WTC11 (cell line): ENCODE data around the gene ANO9. TPM values are rescaled to one million over a fixed set of nuclear protein-coding genes. Genes with fewer than 3 reads are reported as not detected.

Source experiments
- ARID4B ChIP-seq: sonication (generic); formaldehyde crosslinking; IDR thresholded peaks from 2 replicates; pipeline ENCODE4 v1.8.0; 2023; ENCODE audit warnings: missing genetic modification reagents, mild to moderate bottlenecking, borderline replicate concordance
- CREM ChIP-seq: sonication (generic); formaldehyde crosslinking; IDR thresholded peaks from 2 replicates; pipeline ENCODE4 v1.8.1; 2022; ENCODE audit warnings: mild to moderate bottlenecking, missing genetic modification reagents, moderate library complexity
- FOXJ3 ChIP-seq: sonication (generic); formaldehyde crosslinking; IDR thresholded peaks from 2 replicates; pipeline ENCODE4 v1.9.0; 2021; ENCODE audit warnings: missing genetic modification reagents, mild to moderate bottlenecking, borderline replicate concordance
- IRF1 ChIP-seq: sonication (generic); formaldehyde crosslinking; IDR thresholded peaks from 2 replicates; pipeline ENCODE4 v1.8.0; 2023; ENCODE audit warnings: missing genetic modification reagents
- MYBL2 ChIP-seq: sonication (generic); formaldehyde crosslinking; IDR thresholded peaks from 2 replicates; pipeline ENCODE4 v1.8.1; 2023; ENCODE audit warnings: mild to moderate bottlenecking, moderate library complexity, missing genetic modification reagents
- PRDM15 ChIP-seq: sonication (generic); formaldehyde crosslinking; IDR thresholded peaks from 2 replicates; pipeline ENCODE4 v1.8.0; 2022; ENCODE audit warnings: missing genetic modification reagents
- PRRX2 ChIP-seq: fragments of 250-450 bp; sonication (Bioruptor Pico); IDR thresholded peaks from 2 replicates; pipeline ENCODE4 v1.8.0; 2021; ENCODE audit warnings: mild to moderate bottlenecking
- SOX15 ChIP-seq: fragments of 250-450 bp; sonication (Bioruptor Pico); IDR thresholded peaks from 2 replicates; pipeline ENCODE4 v1.9.0; 2021; ENCODE audit warnings: mild to moderate bottlenecking
- SP1 ChIP-seq: sonication (generic); formaldehyde crosslinking; conservative IDR thresholded peaks from 2 replicates; pipeline ENCODE4 v1.8.1; 2022; ENCODE audit warnings: missing genetic modification reagents
- TP53 ChIP-seq: sonication (generic); formaldehyde crosslinking; IDR thresholded peaks from 2 replicates; pipeline ENCODE4 v1.8.1; 2023; ENCODE audit warnings: mild to moderate bottlenecking, missing genetic modification reagents
- ZBTB21 ChIP-seq: sonication (generic); formaldehyde crosslinking; IDR thresholded peaks from 2 replicates; pipeline ENCODE4 v1.8.1; 2023; ENCODE audit warnings: mild to moderate bottlenecking, missing genetic modification reagents, borderline replicate concordance
- ZNF138 ChIP-seq: sonication (generic); formaldehyde crosslinking; conservative IDR thresholded peaks from 2 replicates; pipeline ENCODE4 v1.8.1; 2022; ENCODE audit warnings: mild to moderate bottlenecking, moderate library complexity, missing genetic modification reagents
- ZNF416 ChIP-seq: fragments of 250-450 bp; sonication (Bioruptor Pico); IDR thresholded peaks from 2 replicates; pipeline ENCODE4 v1.9.0; 2021; ENCODE audit warnings: mild to moderate bottlenecking, inconsistent platforms
- ZNF423 ChIP-seq: fragments of 250-450 bp; sonication (Bioruptor Pico); IDR thresholded peaks from 2 replicates; pipeline ENCODE4 v2.1.2; 2022; ENCODE audit warnings: mild to moderate bottlenecking, moderate library complexity
- total RNA-seq: library from RNA; stranded (reverse); gene quantifications from 3 replicates; pipeline ENCODE4 v1.2.3, GENCODE V29; 2021
- TF ChIP-seq, protein P1 (sequence below): fragments of 250-450 bp; sonication (Bioruptor Pico); conservative IDR thresholded peaks from 2 replicates; pipeline ENCODE4 v1.9.0; 2021; ENCODE audit warnings: mild to moderate bottlenecking
- TF ChIP-seq, protein P2 (sequence below): sonication (generic); formaldehyde crosslinking; IDR thresholded peaks from 2 replicates; pipeline ENCODE4 v1.8.0; 2022; ENCODE audit warnings: mild to moderate bottlenecking, missing genetic modification reagents
- TF ChIP-seq, protein P3 (sequence below): sonication (generic); formaldehyde crosslinking; IDR thresholded peaks from 2 replicates; pipeline ENCODE4 v1.8.1; 2023; ENCODE audit warnings: mild to moderate bottlenecking, missing genetic modification reagents
- TF ChIP-seq, protein P4 (sequence below): fragments of 250-450 bp; sonication (Bioruptor Pico); IDR thresholded peaks from 2 replicates; pipeline ENCODE4 v1.8.0; 2021; ENCODE audit warnings: mild to moderate bottlenecking
- TF ChIP-seq, protein P5 (sequence below): fragments of 250-450 bp; sonication (Bioruptor Pico); IDR thresholded peaks from 2 replicates; pipeline ENCODE4 v2.1.2; 2022; ENCODE audit warnings: mild to moderate bottlenecking, moderate library complexity
- TF ChIP-seq, protein P6 (sequence below): sonication (generic); formaldehyde crosslinking; IDR thresholded peaks from 2 replicates; pipeline ENCODE4 v1.8.1; 2023; ENCODE audit warnings: mild to moderate bottlenecking, missing genetic modification reagents, moderate library complexity

The ANO9 gene
- total RNA-seq, 1 experiment from 2014 or later = 13.2 TPM

DNA sequence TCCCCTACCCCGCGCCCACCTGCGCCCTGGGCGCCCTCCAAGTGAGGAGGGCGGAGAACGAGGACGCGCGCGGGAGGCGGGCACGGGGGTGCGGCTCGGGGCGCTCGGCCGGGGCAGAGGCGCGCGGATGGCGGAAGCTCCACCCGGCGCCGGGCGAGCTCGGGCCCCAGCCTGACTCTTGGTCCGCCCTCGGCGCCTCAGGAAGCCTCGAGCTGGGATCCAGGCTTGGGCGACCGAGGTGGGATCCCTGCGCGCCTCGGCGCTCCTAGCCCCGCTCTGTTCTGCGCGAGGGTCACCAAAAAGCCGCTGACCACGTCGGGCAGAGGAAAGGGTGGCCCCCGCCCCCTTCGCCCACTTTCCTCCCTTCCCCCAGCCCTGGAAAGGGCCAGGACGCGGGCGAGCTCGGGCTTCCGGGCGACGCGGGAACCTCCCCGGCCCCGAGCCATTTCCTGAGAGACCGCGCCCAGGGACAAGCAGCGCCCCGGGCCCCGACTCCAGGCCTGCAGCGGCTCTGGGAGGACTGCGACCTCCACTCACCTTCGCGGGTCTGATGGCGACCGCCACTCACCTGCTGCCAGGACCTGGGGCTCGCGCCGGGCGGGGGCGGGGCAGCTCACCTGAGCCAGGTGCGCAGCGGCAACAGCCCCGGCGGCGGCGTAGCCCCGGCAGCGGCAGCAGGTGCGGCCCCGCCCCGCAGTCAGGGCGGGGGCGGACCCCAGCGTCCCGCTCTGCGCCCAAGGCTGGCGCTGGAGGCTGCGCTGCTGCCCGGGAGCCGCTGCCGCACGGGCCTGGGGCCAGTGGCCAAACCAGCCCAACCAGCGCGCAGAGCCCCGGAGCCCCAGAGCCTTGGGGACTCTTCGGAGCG lies 24.8 kb downstream of the ANO9 start (continued):
- TF ChIP-seq, protein P1, sequence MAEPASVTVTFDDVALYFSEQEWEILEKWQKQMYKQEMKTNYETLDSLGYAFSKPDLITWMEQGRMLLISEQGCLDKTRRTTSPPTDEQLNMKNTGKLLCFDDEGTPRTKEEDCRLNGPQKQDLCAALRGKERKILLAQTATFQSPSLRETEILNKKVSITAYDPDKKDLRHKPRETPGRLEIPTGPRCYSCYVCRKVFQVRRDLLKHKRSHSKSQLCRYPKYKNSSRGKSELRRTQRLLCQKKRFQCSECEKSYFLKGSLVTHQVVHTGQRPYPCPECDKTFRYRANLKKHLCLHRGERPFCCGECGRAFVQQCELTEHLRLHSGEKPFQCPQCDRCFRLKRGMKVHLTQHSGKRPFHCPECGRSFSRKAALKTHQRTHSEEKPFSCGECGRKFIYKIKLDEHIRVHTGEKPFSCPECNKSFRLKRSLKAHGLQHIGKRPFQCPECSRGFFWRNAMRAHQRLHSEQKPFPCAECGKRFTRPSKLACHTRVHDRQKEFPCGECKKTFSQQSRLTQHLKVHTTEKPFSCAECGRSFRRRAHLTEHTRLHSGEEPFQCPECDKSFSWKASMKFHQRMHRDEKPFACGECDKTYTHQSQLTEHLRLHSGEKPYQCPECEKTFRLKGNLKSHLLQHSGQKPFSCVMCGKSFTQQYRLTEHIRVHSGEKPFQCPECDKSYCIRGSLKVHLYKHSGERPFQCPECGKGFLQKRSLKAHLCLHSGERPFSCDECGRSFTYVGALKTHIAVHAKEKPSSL = no peak
- TF ChIP-seq CREM (CRISPR knock-in tag) (no peak), ARID4B (CRISPR knock-in tag) (0 out of 2 replicates have a peak, but pooled peaks have one; percentile 60), IRF1 (0 out of 2 replicates have a peak, but pooled peaks have one; percentile 53), TP53 (CRISPR knock-in tag) (no peak), SOX15 (CRISPR knock-in tag) (no peak), SP1 (CRISPR knock-in tag) (peak; percentile 85), PRRX2 (CRISPR knock-in tag) (no peak), MYBL2 (CRISPR knock-in tag) (no peak), FOXJ3 (CRISPR knock-in tag) (no peak), ZNF423 (CRISPR knock-in tag) (no peak), ZBTB21 (no peak), ZNF416 (CRISPR knock-in tag) (no peak), PRDM15 (no peak), ZNF138 (CRISPR knock-in tag) (0 out of 2 replicates have a peak, but pooled peaks have one; percentile 25)
- TF ChIP-seq, protein P2, sequence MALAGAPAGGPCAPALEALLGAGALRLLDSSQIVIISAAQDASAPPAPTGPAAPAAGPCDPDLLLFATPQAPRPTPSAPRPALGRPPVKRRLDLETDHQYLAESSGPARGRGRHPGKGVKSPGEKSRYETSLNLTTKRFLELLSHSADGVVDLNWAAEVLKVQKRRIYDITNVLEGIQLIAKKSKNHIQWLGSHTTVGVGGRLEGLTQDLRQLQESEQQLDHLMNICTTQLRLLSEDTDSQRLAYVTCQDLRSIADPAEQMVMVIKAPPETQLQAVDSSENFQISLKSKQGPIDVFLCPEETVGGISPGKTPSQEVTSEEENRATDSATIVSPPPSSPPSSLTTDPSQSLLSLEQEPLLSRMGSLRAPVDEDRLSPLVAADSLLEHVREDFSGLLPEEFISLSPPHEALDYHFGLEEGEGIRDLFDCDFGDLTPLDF (CRISPR knock-in tag) = no peak
- TF ChIP-seq, protein P3, sequence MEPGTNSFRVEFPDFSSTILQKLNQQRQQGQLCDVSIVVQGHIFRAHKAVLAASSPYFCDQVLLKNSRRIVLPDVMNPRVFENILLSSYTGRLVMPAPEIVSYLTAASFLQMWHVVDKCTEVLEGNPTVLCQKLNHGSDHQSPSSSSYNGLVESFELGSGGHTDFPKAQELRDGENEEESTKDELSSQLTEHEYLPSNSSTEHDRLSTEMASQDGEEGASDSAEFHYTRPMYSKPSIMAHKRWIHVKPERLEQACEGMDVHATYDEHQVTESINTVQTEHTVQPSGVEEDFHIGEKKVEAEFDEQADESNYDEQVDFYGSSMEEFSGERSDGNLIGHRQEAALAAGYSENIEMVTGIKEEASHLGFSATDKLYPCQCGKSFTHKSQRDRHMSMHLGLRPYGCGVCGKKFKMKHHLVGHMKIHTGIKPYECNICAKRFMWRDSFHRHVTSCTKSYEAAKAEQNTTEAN = peak; percentile 46; the same call in 1 of the 2 replicates
- TF ChIP-seq, protein P4, sequence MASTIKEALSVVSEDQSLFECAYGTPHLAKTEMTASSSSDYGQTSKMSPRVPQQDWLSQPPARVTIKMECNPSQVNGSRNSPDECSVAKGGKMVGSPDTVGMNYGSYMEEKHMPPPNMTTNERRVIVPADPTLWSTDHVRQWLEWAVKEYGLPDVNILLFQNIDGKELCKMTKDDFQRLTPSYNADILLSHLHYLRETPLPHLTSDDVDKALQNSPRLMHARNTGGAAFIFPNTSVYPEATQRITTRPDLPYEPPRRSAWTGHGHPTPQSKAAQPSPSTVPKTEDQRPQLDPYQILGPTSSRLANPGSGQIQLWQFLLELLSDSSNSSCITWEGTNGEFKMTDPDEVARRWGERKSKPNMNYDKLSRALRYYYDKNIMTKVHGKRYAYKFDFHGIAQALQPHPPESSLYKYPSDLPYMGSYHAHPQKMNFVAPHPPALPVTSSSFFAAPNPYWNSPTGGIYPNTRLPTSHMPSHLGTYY (CRISPR knock-in tag) = no peak
- TF ChIP-seq, protein P5, sequence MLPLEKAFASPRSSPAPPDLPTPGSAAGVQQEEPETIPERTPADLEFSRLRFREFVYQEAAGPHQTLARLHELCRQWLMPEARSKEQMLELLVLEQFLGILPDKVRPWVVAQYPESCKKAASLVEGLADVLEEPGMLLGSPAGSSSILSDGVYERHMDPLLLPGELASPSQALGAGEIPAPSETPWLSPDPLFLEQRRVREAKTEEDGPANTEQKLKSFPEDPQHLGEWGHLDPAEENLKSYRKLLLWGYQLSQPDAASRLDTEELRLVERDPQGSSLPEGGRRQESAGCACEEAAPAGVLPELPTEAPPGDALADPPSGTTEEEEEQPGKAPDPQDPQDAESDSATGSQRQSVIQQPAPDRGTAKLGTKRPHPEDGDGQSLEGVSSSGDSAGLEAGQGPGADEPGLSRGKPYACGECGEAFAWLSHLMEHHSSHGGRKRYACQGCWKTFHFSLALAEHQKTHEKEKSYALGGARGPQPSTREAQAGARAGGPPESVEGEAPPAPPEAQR (CRISPR knock-in tag) = no peak
- TF ChIP-seq, protein P6, sequence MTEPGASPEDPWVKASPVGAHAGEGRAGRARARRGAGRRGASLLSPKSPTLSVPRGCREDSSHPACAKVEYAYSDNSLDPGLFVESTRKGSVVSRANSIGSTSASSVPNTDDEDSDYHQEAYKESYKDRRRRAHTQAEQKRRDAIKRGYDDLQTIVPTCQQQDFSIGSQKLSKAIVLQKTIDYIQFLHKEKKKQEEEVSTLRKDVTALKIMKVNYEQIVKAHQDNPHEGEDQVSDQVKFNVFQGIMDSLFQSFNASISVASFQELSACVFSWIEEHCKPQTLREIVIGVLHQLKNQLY = no peak
